ENCODE data around the gene A1CF.

A1CF gene

DNA sequence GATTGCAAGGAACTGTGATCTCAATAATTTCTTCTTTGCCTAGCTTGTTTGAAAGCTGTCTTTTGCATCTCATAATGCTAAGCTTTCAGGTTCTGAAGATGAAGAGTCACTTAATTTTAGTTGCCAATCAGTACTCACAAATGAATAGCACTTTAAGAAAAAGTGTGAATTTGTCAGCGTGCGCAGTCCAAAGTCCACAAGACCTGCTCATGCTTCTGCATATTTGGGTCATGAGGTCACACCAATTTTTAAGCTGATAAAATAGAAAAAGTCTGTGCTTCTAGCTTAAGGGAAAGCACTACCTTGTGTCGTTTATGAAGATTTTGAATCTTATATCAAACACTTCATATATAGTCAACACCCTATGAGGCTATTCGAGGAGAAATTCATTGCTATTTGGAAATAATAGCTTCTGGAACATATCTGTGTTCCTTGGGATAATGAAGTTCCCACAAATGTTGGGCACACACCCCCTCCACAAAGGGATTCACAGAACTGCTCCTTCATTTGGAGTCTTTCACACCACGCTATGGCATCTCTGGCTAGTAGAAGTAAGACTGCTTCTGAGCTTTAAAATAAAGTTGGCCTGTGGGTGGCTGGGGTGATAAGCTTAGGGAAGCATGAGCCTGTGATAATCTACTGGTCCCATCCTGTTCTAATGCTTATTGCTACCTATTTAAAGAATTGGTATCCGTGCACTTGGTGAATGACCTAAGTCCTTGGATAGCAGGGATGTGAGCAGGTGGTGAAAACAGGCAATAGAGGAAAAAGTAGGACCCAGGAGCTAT lies 33.3 kb downstream of the A1CF start:
- Histone ChIP-seq H4K8ac (ENCODE audit: low read depth, low read length) (no peak overlapping the region), H2BK15ac (ENCODE audit: low read length) (no peak overlapping the region), H3K23ac (ENCODE audit: low read depth, low read length, poor library complexity) (no peak overlapping the region), H3K14ac (ENCODE audit: low read length) (no peak overlapping the region), H3K36me3 (replicated peaks in 1 of 2; ENCODE audit: control insufficient read depth in 2 of 2, insufficient read depth in 2 of 2, low read length in 2 of 2) (no peaks in the 10 kb centered on the region), H2BK5ac (ENCODE audit: low read length) (no peak overlapping the region), H3K4ac (ENCODE audit: low read length) (no peak overlapping the region), H2AFZ (ENCODE audit: low read length) (no peak overlapping the region), H2BK120ac (ENCODE audit: low read depth, low read length) (no peak overlapping the region), H3K9ac (ENCODE audit: low read depth, low read length, poor library complexity) (no peak overlapping the region), H3K4me3 (ENCODE audit: low read length in 2 of 2) (no peak overlapping the region), H4K91ac (ENCODE audit: low read depth, low read length, poor library complexity) (no peak overlapping the region), H3K4me2 (ENCODE audit: insufficient read depth, low read length, poor library complexity, severe bottlenecking) (no peak overlapping the region), H3K27ac (replicated peaks; ENCODE audit: low read length) (no peak overlapping the region), H3K79me1 (ENCODE audit: low read depth, low read length) (no peaks in the 10 kb centered on the region), H2BK12ac (ENCODE audit: low read length) (no peak overlapping the region), H3K27me3 (ENCODE audit: control insufficient read depth in 3 of 3, insufficient read depth in 3 of 3, low read depth in 1 of 3, low read length in 3 of 3) (peaks cover 0 to 2% (median 0%) of the 10 kb centered on the region in 3 experiments), H2AK5ac (ENCODE audit: low read depth, low read length) (no peak overlapping the region), H3K18ac (ENCODE audit: low read length) (no peak overlapping the region), H3K9me3 (replicated peaks in 1 of 2; ENCODE audit: control insufficient read depth in 2 of 2, insufficient read depth in 1 of 2, low read depth in 1 of 2, low read length in 2 of 2) (no peaks in the 10 kb centered on the region), H3K4me1 (ENCODE audit: control insufficient read depth in 2 of 2, insufficient read depth in 1 of 2, low read depth in 1 of 2, low read length in 2 of 2) (peaks cover 0 to 8% of the 10 kb centered on the region in 2 donors)
- DNase-seq (ENCODE audit: low spot score) = no peak
- no CpG with 5 or more reads among the region's 6 CpGs for WGBS, 2 donors (ENCODE audit: extremely low coverage in 2 of 2, insufficient read length in 2 of 2, insufficient replicate concordance in 1 of 2)

DNA sequence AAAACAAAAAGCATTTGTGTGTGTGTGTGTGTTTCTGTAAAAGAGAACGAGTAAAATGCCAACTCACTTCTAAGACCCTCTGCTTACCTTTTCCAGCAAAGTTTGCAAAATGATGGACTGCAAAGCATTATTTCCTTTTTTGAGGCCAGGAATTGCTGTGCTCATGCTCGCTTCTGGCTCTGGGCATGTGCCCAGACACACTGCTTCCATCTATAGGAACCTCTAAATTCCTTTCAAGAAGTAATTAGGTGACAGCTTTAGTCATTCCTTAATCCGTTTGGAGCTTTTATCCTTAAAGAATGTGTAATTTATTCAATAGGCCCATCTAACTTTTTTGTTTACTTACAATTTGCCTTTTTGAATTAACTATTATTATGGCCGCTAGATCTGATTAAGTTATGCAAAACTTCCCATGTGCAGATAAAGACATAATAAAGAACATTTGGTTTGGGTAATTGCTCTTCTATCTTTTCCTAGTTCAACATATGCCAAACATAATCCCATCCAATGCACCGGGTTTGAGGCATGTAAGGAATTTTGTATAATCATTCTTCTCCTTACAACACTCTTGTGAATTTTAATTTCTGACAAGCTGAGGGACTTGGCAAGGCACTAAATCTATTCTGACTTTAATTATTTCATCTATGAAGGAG lies 34.7 kb downstream of the A1CF start:
- peaks cover 0 to 2% (median 0%) of the 10 kb centered on the region in 3 experiments for H3K27me3 ChIP-seq (ENCODE audit: control insufficient read depth in 3 of 3, insufficient read depth in 3 of 3, low read depth in 1 of 3, low read length in 3 of 3)
- no peak overlapping the region for H4K91ac ChIP-seq (ENCODE audit: low read depth, low read length, poor library complexity)
- H3K9ac ChIP-seq (ENCODE audit: low read depth, low read length, poor library complexity) = no peak overlapping the region
- no peak overlapping the region for H3K18ac ChIP-seq (ENCODE audit: low read length)
- H3K9me3 ChIP-seq (replicated peaks in 1 of 2; ENCODE audit: control insufficient read depth in 2 of 2, insufficient read depth in 1 of 2, low read depth in 1 of 2, low read length in 2 of 2) = no peaks in the 10 kb centered on the region
- no peaks in the 10 kb centered on the region for H3K36me3 ChIP-seq (replicated peaks in 1 of 2; ENCODE audit: control insufficient read depth in 2 of 2, insufficient read depth in 2 of 2, low read length in 2 of 2)
- H3K27ac ChIP-seq (replicated peaks; ENCODE audit: low read length) = peak overlapping the region; percentile 54
- H4K8ac ChIP-seq (ENCODE audit: low read depth, low read length) = no peak overlapping the region
- no CpG with 5 or more reads among the region's 5 CpGs for WGBS, 2 donors (ENCODE audit: extremely low coverage in 2 of 2, insufficient read length in 2 of 2, insufficient replicate concordance in 1 of 2)
- no peak overlapping the region for H3K14ac ChIP-seq (ENCODE audit: low read length)
- H3K4me3 ChIP-seq (ENCODE audit: low read length in 2 of 2) = no peak overlapping the region
- peak; percentile 37 for DNase-seq (ENCODE audit: low spot score)
- H3K23ac ChIP-seq (ENCODE audit: low read depth, low read length, poor library complexity) = no peak overlapping the region
- no peak overlapping the region for H2BK15ac ChIP-seq (ENCODE audit: low read length)
- H2AK5ac ChIP-seq (ENCODE audit: low read depth, low read length) = no peak overlapping the region
- H2AFZ ChIP-seq (ENCODE audit: low read length) = no peak overlapping the region
- H3K79me1 ChIP-seq (ENCODE audit: low read depth, low read length) = no peaks in the 10 kb centered on the region
- no peak overlapping the region for H2BK5ac ChIP-seq (ENCODE audit: low read length)
- no peak overlapping the region for H2BK120ac ChIP-seq (ENCODE audit: low read depth, low read length)
- H3K4me2 ChIP-seq (ENCODE audit: insufficient read depth, low read length, poor library complexity, severe bottlenecking) = no peak overlapping the region
- H3K4me1 ChIP-seq (ENCODE audit: control insufficient read depth in 2 of 2, insufficient read depth in 1 of 2, low read depth in 1 of 2, low read length in 2 of 2) = peaks cover 0 to 9% of the 10 kb centered on the region in 2 donors
- H2BK12ac ChIP-seq (ENCODE audit: low read length) = no peak overlapping the region
- H3K4ac ChIP-seq (ENCODE audit: low read length) = no peak overlapping the region

DNA sequence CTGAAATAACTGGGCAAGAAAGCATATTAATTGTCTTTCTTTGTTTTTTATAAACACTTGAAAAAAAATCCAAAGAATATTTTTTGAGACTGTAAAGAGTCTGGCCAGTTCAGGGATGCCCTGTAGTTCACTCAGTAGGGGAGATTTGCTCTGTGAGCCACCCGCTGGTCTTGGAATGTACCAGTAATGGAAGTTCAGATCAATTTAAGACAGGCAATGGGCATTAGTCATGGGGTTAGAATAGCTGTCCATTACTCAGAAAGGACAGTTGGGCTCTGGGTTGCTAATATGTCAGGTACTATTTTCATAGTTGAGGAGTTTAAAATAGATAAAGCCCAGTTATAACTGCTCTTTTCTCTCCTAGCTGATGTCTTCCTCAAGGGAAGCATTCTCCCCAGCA lies 38.7 kb downstream of the A1CF start:
- Histone ChIP-seq H3K27me3 (ENCODE audit: control insufficient read depth in 3 of 3, insufficient read depth in 3 of 3, low read depth in 1 of 3, low read length in 3 of 3) (no peaks in the 10 kb centered on the region), H3K14ac (ENCODE audit: low read length) (no peak overlapping the region), H3K27ac (replicated peaks; ENCODE audit: low read length) (no peak overlapping the region), H4K91ac (ENCODE audit: low read depth, low read length, poor library complexity) (no peak overlapping the region), H2BK15ac (ENCODE audit: low read length) (no peak overlapping the region), H3K4me1 (ENCODE audit: control insufficient read depth in 2 of 2, insufficient read depth in 1 of 2, low read depth in 1 of 2, low read length in 2 of 2) (peaks cover 0 to 6% of the 10 kb centered on the region in 2 donors), H3K9me3 (replicated peaks in 1 of 2; ENCODE audit: control insufficient read depth in 2 of 2, insufficient read depth in 1 of 2, low read depth in 1 of 2, low read length in 2 of 2) (no peaks in the 10 kb centered on the region), H2AFZ (ENCODE audit: low read length) (no peak overlapping the region), H3K4me2 (ENCODE audit: insufficient read depth, low read length, poor library complexity, severe bottlenecking) (no peak overlapping the region), H3K9ac (ENCODE audit: low read depth, low read length, poor library complexity) (no peak overlapping the region), H2BK5ac (ENCODE audit: low read length) (no peak overlapping the region), H2BK12ac (ENCODE audit: low read length) (no peak overlapping the region), H4K8ac (ENCODE audit: low read depth, low read length) (no peak overlapping the region), H3K18ac (ENCODE audit: low read length) (no peak overlapping the region), H2AK5ac (ENCODE audit: low read depth, low read length) (no peak overlapping the region), H3K36me3 (replicated peaks in 1 of 2; ENCODE audit: control insufficient read depth in 2 of 2, insufficient read depth in 2 of 2, low read length in 2 of 2) (no peaks in the 10 kb centered on the region), H2BK120ac (ENCODE audit: low read depth, low read length) (no peak overlapping the region), H3K23ac (ENCODE audit: low read depth, low read length, poor library complexity) (no peak overlapping the region), H3K4me3 (ENCODE audit: low read length in 2 of 2) (no peak overlapping the region), H3K4ac (ENCODE audit: low read length) (no peak overlapping the region), H3K79me1 (ENCODE audit: low read depth, low read length) (no peaks in the 10 kb centered on the region)
- no peak for DNase-seq (ENCODE audit: low spot score)
- no CpG with 5 or more reads among the region's 1 CpG for WGBS, 2 donors (ENCODE audit: extremely low coverage in 2 of 2, insufficient read length in 2 of 2, insufficient replicate concordance in 1 of 2)

DNA sequence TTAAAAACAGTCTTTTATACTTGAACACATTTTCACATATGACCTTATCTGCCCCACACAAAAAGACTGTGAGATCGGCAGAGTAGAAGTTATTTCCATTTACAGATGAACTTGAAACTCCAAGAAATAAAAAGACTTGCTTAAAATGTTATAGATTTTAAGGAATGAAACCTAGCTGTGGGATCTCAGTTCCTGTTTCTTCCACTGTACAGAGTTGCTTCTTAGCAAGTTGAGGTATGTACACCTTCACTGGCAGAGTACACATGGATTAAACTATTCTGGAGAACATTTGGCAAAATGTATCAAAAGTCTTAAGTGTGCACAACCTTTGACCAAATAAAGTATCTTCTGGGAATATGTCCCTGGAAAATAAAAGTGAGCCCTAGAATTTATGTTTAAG lies 48.3 kb downstream of the A1CF start:
- Histone ChIP-seq H2BK120ac (ENCODE audit: low read depth, low read length) (no peak overlapping the region), H4K8ac (ENCODE audit: low read depth, low read length) (no peak overlapping the region)
- no CpG with 5 or more reads among the region's 1 CpG for WGBS, 2 donors (ENCODE audit: extremely low coverage in 2 of 2, insufficient read length in 2 of 2, insufficient replicate concordance in 1 of 2)

More for the DNA sequence above, 48.3 kb downstream of the A1CF start:
- H3K9me3 ChIP-seq (replicated peaks in 1 of 2; ENCODE audit: control insufficient read depth in 2 of 2, insufficient read depth in 1 of 2, low read depth in 1 of 2, low read length in 2 of 2) = no peaks in the 10 kb centered on the region
- no peak overlapping the region for H3K23ac ChIP-seq (ENCODE audit: low read depth, low read length, poor library complexity)
- no peak overlapping the region for H4K91ac ChIP-seq (ENCODE audit: low read depth, low read length, poor library complexity)
- H2AK5ac ChIP-seq (ENCODE audit: low read depth, low read length) = no peak overlapping the region
- H3K4me1 ChIP-seq (ENCODE audit: control insufficient read depth in 2 of 2, insufficient read depth in 1 of 2, low read depth in 1 of 2, low read length in 2 of 2) = no peaks in the 10 kb centered on the region
- no peaks in the 10 kb centered on the region for H3K79me1 ChIP-seq (ENCODE audit: low read depth, low read length)
- no peak for DNase-seq (ENCODE audit: low spot score)
- no peaks in the 10 kb centered on the region for H3K36me3 ChIP-seq (replicated peaks in 1 of 2; ENCODE audit: control insufficient read depth in 2 of 2, insufficient read depth in 2 of 2, low read length in 2 of 2)
- no peak overlapping the region for H2AFZ ChIP-seq (ENCODE audit: low read length)
- no peak overlapping the region for H3K9ac ChIP-seq (ENCODE audit: low read depth, low read length, poor library complexity)
- no peak overlapping the region for H3K18ac ChIP-seq (ENCODE audit: low read length)
- no peak overlapping the region for H3K4me3 ChIP-seq (ENCODE audit: low read length in 2 of 2)
- H3K27me3 ChIP-seq (ENCODE audit: control insufficient read depth in 3 of 3, insufficient read depth in 3 of 3, low read depth in 1 of 3, low read length in 3 of 3) = no peaks in the 10 kb centered on the region
- no peak overlapping the region for H2BK12ac ChIP-seq (ENCODE audit: low read length)
- H3K14ac ChIP-seq (ENCODE audit: low read length) = no peak overlapping the region
- no peak overlapping the region for H3K4me2 ChIP-seq (ENCODE audit: insufficient read depth, low read length, poor library complexity, severe bottlenecking)
- H2BK15ac ChIP-seq (ENCODE audit: low read length) = no peak overlapping the region
- no peak overlapping the region for H2BK5ac ChIP-seq (ENCODE audit: low read length)
- H3K4ac ChIP-seq (ENCODE audit: low read length) = no peak overlapping the region
- H3K27ac ChIP-seq (replicated peaks; ENCODE audit: low read length) = no peak overlapping the region

Measured in neuronal stem cell (in vitro differentiated cells).